ENCODE data around the gene PTPRG.

DNA sequence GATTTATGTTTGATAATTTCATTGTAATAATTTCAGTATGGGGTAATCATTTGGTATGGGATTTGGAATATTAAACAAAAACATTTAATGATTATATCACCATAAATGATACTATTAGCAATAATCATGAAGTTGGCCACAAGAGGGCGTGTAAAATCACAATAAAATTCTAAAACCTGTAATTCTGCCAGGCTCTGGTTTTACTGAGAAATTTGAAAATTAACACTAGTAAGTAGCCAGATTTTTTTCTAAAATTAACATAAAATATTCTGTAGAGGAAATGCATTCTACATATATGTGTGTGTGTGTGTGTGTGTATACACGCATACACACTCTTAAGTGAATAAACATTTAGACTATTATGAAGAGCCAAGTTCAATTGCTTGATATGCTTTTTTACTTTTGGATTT lies 771.5 kb downstream of the PTPRG start:
- TF ChIP-seq YY1 (IDR thresholded peaks at IDR 0.05; ENCODE audit: low read depth) = no peak
- TF ChIP-seq, protein P1, sequence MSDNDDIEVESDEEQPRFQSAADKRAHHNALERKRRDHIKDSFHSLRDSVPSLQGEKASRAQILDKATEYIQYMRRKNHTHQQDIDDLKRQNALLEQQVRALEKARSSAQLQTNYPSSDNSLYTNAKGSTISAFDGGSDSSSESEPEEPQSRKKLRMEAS (IDR thresholded peaks at IDR 0.05) = no peak
- no peak for TF ChIP-seq ZBTB7A (IDR thresholded peaks at IDR 0.05; ENCODE audit: low read depth)
- TF ChIP-seq TEAD4 (IDR thresholded peaks at IDR 0.05) = no peak
- TF ChIP-seq TAF1 (IDR thresholded peaks at IDR 0.05; ENCODE audit: low read depth) = no peak
- TF ChIP-seq, protein P2, sequence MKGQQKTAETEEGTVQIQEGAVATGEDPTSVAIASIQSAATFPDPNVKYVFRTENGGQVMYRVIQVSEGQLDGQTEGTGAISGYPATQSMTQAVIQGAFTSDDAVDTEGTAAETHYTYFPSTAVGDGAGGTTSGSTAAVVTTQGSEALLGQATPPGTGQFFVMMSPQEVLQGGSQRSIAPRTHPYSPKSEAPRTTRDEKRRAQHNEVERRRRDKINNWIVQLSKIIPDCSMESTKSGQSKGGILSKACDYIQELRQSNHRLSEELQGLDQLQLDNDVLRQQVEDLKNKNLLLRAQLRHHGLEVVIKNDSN (IDR thresholded peaks at IDR 0.05) = no peak
- TF ChIP-seq CEBPB (IDR thresholded peaks at IDR 0.05) = no peak
- TF ChIP-seq RAD21 (IDR thresholded peaks at IDR 0.05; ENCODE audit: low read depth) = peak; percentile 29
- TF ChIP-seq CREB1 (IDR thresholded peaks at IDR 0.05; ENCODE audit: low read depth) = no peak
- TF ChIP-seq FOXM1 (IDR thresholded peaks at IDR 0.05; ENCODE audit: borderline replicate concordance, low read depth) = no peak
- TF ChIP-seq TCF12 (IDR thresholded peaks at IDR 0.05; ENCODE audit: low read depth) = no peak
- TF ChIP-seq, protein P3, sequence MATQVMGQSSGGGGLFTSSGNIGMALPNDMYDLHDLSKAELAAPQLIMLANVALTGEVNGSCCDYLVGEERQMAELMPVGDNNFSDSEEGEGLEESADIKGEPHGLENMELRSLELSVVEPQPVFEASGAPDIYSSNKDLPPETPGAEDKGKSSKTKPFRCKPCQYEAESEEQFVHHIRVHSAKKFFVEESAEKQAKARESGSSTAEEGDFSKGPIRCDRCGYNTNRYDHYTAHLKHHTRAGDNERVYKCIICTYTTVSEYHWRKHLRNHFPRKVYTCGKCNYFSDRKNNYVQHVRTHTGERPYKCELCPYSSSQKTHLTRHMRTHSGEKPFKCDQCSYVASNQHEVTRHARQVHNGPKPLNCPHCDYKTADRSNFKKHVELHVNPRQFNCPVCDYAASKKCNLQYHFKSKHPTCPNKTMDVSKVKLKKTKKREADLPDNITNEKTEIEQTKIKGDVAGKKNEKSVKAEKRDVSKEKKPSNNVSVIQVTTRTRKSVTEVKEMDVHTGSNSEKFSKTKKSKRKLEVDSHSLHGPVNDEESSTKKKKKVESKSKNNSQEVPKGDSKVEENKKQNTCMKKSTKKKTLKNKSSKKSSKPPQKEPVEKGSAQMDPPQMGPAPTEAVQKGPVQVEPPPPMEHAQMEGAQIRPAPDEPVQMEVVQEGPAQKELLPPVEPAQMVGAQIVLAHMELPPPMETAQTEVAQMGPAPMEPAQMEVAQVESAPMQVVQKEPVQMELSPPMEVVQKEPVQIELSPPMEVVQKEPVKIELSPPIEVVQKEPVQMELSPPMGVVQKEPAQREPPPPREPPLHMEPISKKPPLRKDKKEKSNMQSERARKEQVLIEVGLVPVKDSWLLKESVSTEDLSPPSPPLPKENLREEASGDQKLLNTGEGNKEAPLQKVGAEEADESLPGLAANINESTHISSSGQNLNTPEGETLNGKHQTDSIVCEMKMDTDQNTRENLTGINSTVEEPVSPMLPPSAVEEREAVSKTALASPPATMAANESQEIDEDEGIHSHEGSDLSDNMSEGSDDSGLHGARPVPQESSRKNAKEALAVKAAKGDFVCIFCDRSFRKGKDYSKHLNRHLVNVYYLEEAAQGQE (IDR thresholded peaks at IDR 0.05; ENCODE audit: low read depth) = no peak
- TF ChIP-seq EGR1 (IDR thresholded peaks at IDR 0.05) = no peak
